ENCODE data around the gene FAHD2A. TPM values are rescaled to one million over a fixed set of nuclear protein-coding genes. Genes with fewer than 3 reads are reported as not detected.

FAHD2A gene
- polyA plus RNA-seq, 1 donor (not counting 4 experiments of a cell fraction or from before 2014, with no cell fraction given), result 27.2 TPM

DNA sequence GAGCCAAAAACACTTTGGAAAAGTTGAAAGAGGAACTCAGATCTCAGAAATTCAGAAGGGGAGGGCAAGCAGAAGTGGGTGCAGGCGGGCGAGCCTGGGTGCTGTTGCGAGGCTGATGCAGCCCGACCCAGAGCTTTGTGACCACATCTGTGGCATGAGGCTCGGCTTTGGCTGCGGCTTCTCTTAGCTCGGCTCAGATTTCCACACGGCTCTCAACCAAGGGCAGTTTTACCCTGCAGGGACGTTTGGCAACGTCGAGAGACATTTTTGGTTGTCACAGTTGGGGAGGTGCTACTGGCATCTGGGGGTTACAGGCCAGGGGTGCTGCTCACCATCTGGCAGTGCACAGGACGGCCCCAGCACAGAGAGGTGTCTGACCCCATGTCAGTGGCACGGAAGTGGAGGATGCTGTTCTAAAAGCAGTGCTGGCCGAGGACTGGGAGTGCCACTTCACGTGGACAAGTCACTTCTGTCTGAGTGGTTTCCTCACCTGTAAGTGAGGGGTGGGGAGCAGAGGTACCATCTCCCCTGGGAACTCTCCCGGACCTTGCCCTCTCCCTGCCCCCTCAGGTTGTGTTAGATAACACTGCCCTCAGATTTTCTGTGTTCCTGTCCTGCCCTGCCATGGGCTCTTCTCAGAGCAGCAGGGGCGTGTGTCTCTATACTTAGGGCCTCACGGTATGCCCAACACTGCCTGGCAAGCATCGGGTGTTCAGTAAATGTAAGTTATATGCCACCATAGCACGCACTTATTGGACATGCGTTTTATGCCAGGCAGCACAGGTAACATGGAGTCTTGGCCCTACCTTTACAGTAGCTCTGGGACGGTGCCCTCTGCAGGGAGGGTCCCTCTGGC is 48.7 kb upstream of the FAHD2A start:
- H3K4me2 ChIP-seq (ENCODE audit: control insufficient read depth, extremely low read depth, insufficient read depth, low read depth, low read length), result no peak overlapping the region
- no peaks in the 10 kb centered on the region for H3K9me1 ChIP-seq (ENCODE audit: control insufficient read depth, extremely low read depth, insufficient read depth, low read length)
- H3K36me3 ChIP-seq (ENCODE audit: control insufficient read depth in 2 of 2, extremely low read depth in 1 of 2, insufficient read depth in 2 of 2, low read length in 2 of 2), result no peaks in the 10 kb centered on the region
- no peaks in the 10 kb centered on the region for H4K20me1 ChIP-seq (ENCODE audit: control insufficient read depth, extremely low read depth, insufficient read depth, low read length)
- TF ChIP-seq, protein P1, sequence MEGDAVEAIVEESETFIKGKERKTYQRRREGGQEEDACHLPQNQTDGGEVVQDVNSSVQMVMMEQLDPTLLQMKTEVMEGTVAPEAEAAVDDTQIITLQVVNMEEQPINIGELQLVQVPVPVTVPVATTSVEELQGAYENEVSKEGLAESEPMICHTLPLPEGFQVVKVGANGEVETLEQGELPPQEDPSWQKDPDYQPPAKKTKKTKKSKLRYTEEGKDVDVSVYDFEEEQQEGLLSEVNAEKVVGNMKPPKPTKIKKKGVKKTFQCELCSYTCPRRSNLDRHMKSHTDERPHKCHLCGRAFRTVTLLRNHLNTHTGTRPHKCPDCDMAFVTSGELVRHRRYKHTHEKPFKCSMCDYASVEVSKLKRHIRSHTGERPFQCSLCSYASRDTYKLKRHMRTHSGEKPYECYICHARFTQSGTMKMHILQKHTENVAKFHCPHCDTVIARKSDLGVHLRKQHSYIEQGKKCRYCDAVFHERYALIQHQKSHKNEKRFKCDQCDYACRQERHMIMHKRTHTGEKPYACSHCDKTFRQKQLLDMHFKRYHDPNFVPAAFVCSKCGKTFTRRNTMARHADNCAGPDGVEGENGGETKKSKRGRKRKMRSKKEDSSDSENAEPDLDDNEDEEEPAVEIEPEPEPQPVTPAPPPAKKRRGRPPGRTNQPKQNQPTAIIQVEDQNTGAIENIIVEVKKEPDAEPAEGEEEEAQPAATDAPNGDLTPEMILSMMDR (optimal IDR thresholded peaks at IDR 0.05 in 1 of 3, IDR thresholded peaks at IDR 0.05 in 1 of 3, conservative IDR thresholded peaks at IDR 0.05 in 1 of 3; ENCODE audit: extremely low read depth in 1 of 3, insufficient read depth in 2 of 3, low read length in 3 of 3), result no peak
- TF ChIP-seq EZH2 (IDR thresholded peaks at IDR 0.05; ENCODE audit: low read length), result no peak
- dilution Hi-C loops (cut with MboI; ENCODE audit: extremely low pct_ligation_motif_present, low sequenced_read_pairs), result no loop called here
- no peak overlapping the region for H3K27ac ChIP-seq (ENCODE audit: control insufficient read depth, insufficient read depth, low read length)
- H2AFZ ChIP-seq (ENCODE audit: control insufficient read depth, low read length), result no peak overlapping the region
- no peaks in the 10 kb centered on the region for H3K9me3 ChIP-seq (ENCODE audit: control insufficient read depth, low read depth, low read length)
- H3K4me3 ChIP-seq (ENCODE audit: control insufficient read depth in 2 of 3, extremely low read depth in 1 of 3, insufficient read depth in 2 of 3, low read depth in 1 of 3, low read length in 3 of 3), result no peak overlapping the region
- H3K9ac ChIP-seq (ENCODE audit: control insufficient read depth, extremely low read depth, insufficient read depth, low read length), result no peak overlapping the region
- no peak for FAIRE-seq
- H3K27me3 ChIP-seq (ENCODE audit: control insufficient read depth, extremely low read depth, insufficient read depth, low read length), result peaks cover 18% of the 10 kb centered on the region
- no peak for DNase-seq (ENCODE audit: low read depth, low spot score)
- H3K4me1 ChIP-seq (ENCODE audit: control insufficient read depth, extremely low read depth, insufficient read depth, low read length), result no peaks in the 10 kb centered on the region
- H3K79me2 ChIP-seq (ENCODE audit: control insufficient read depth, insufficient read depth, low read length), result no peaks in the 10 kb centered on the region

DNA sequence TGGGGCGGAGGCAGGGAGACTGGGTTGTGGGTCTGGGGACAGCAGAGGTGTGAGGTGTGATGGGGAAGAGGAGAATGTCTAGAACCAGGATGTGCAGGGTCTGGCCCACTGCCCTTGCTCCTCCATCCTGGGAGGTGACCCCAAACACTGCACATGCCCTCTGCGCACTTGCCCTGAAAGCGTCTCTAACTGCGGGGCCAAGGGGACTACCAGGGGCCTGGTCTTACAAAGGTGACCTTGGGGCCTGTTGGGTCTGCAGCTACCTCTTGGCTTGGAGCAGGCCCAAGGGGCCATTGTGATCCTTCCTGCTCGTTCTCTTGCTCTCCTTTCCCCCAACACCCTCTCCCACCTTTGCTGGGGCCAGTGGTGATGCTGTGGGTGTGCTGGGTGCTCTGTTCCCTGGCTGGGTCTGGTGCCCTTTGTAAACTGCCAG is 48.0 kb upstream of the FAHD2A start:
- TF ChIP-seq EZH2 (IDR thresholded peaks at IDR 0.05; ENCODE audit: low read length), result no peak
- TF ChIP-seq, protein P1 (optimal IDR thresholded peaks at IDR 0.05 in 1 of 3, IDR thresholded peaks at IDR 0.05 in 1 of 3, conservative IDR thresholded peaks at IDR 0.05 in 1 of 3; ENCODE audit: extremely low read depth in 1 of 3, insufficient read depth in 2 of 3, low read length in 3 of 3), result no peak
- no peak for FAIRE-seq
- Histone ChIP-seq H3K4me3 (ENCODE audit: control insufficient read depth in 2 of 3, extremely low read depth in 1 of 3, insufficient read depth in 2 of 3, low read depth in 1 of 3, low read length in 3 of 3) (no peak overlapping the region), H3K4me1 (ENCODE audit: control insufficient read depth, extremely low read depth, insufficient read depth, low read length) (no peaks in the 10 kb centered on the region), H3K9me1 (ENCODE audit: control insufficient read depth, extremely low read depth, insufficient read depth, low read length) (no peaks in the 10 kb centered on the region), H4K20me1 (ENCODE audit: control insufficient read depth, extremely low read depth, insufficient read depth, low read length) (no peaks in the 10 kb centered on the region), H3K9me3 (ENCODE audit: control insufficient read depth, low read depth, low read length) (no peaks in the 10 kb centered on the region), H3K27me3 (ENCODE audit: control insufficient read depth, extremely low read depth, insufficient read depth, low read length) (peaks cover 14% of the 10 kb centered on the region), H3K4me2 (ENCODE audit: control insufficient read depth, extremely low read depth, insufficient read depth, low read depth, low read length) (no peak overlapping the region), H2AFZ (ENCODE audit: control insufficient read depth, low read length) (no peak overlapping the region), H3K9ac (ENCODE audit: control insufficient read depth, extremely low read depth, insufficient read depth, low read length) (no peak overlapping the region), H3K36me3 (ENCODE audit: control insufficient read depth in 2 of 2, extremely low read depth in 1 of 2, insufficient read depth in 2 of 2, low read length in 2 of 2) (no peaks in the 10 kb centered on the region), H3K27ac (ENCODE audit: control insufficient read depth, insufficient read depth, low read length) (no peak overlapping the region), H3K79me2 (ENCODE audit: control insufficient read depth, insufficient read depth, low read length) (no peaks in the 10 kb centered on the region)
- dilution Hi-C loops (cut with MboI; ENCODE audit: extremely low pct_ligation_motif_present, low sequenced_read_pairs), result no loop called here
- DNase-seq (ENCODE audit: low read depth, low spot score), result no peak

Measured in keratinocyte (primary cell).